GM18907 (cell line): Measurements from ENCODE around the gene SEL1L.
"Not testable (repeated sequence)": the region's sequence is repeated elsewhere in the genome, so short reads cannot be mapped to it uniquely, and the experiment has no call there.

Experiments
- ATAC-seq: cut with Tn5 transposase; IDR thresholded peaks from one replicate; pipeline ENCODE4 v1.9.1; 2021; ENCODE audit warnings: mild to moderate bottlenecking, moderate library complexity; ENCODE audit not compliant: unreplicated experiment

SEL1L gene

DNA sequence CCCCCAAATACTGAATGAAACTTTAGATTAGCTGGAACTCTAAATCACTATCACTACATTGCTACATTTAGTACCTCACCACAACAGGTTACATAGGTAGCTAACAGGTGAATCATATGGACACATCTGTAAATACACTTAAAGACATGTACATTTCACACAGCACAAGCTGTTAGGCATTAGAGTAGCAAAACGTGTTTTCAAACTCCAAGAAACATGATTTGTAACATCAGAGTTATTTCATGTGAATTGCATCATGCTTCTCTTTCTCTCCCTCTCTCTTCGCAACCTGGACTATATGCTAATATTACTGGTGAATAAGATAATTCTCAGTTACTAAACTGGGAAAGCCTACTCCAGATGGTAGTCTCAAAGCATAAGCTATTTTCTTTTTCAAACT lies 4.3 kb downstream of the SEL1L start:
- no peak for ATAC-seq

DNA sequence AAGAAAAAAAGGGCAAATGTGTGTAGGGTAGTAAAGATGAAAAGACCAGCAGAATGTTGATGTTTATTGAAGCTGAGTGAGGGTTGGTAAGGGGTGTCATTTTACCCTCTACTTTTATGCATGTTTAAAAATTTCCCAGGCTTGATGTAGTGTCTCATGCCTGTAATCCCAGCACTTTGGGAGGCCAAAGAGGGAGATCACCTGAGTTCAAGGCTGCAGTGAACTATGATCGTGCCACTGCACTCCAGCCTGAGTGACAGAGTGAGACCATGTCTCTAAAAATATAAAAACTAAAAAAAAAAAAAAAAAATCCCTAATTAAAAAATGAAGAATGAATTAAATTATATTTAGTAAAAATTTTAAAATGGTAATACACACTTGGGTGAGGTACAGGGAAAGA lies 8.5 kb downstream of the SEL1L start:
- no peak for ATAC-seq

DNA sequence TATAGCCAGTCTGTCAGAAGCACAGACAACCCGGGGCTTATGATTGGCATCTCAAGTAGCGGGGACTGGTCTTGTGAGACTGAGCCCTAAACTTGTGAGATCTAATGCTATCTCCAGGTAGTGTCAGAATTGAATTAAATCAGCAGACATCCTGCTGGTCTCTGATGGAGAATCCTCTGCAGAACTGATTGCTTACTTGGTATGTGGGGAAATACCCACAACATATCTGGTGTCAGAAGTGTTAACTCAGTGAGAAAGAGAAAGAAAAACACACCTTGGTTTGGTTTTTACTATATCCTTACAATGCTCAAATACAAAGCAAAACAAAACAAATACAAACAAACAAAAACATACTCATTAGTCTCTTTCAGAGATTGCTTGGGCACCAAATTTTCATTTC lies 10.0 kb downstream of the SEL1L start:
- ATAC-seq, result peak; percentile 60

DNA sequence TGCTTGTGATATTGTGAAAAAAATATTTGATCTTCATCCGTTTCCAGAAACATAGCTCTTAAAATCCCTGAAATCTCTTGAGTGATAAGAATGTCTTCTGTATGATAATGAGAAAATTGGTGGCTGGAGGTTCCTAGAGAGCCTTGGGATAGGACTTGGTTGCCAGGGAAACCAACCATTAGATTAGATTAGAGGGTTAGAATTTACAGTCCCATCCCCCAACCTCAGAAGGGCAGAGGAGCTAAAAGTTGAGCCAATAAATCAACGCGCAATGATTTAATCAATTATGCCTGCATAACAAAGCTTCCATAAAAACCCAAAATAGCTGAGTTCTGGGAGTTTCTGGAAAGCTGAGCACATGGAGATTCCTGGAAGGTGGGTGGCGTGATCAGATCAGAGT lies 10.6 kb downstream of the SEL1L start:
- no peak for ATAC-seq

DNA sequence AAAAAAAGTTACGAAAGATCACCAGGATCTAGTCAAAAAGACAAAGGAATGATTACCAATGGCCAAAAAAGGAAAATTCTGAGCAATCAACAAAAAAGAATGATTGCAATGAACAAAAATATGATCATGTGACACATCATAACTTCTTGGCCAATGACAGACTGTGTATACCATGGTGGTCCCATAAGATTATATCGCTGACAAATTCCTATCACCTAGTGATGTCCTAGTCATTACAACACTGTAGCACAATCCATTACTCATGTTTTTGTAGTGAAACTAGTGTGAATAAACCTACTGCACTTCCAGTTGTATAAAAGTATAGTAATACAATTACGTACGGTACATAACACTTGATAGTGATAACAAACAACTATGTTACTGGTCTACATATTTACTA lies 12.3 kb downstream of the SEL1L start:
- ATAC-seq, result no peak

DNA sequence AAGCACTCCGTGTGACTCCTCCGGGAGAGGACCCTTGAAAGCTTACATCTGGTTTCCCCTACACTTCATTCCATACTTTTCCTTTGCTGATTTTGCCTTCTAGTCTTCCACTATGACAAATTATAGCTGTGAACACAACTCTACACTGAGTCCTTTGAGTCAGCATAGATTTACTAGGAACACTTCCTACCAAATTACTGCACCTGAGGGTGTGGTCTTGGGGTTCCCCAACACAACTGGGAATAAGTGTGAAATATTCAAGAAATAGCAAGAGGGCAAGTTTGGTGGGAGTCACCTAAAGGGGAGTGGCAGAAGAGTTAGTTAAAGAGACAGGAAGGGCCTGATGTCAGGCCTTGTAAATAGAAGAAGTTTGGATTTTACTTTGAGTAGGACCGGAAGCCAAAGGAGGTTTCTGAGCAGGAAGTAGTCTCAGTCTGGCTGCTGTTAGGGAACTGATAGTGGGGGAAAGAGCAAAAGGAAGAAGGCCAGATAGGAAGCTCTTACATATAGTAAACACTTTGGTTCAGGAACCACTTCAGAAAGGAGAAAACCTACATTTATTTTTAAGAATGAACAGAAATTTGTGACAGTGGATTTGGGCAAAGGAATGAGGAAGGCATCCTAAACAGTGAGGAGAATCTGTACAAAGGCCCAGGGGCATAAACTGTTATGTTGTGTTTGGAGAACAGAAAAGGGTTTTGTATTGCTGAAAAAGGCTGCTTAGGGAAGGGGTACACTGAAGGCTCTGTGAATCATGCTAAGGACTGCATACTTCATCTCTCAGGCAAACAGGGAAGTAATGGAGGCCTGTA lies 14.2 kb downstream of the SEL1L start:
- ATAC-seq, result peak; percentile 92

DNA sequence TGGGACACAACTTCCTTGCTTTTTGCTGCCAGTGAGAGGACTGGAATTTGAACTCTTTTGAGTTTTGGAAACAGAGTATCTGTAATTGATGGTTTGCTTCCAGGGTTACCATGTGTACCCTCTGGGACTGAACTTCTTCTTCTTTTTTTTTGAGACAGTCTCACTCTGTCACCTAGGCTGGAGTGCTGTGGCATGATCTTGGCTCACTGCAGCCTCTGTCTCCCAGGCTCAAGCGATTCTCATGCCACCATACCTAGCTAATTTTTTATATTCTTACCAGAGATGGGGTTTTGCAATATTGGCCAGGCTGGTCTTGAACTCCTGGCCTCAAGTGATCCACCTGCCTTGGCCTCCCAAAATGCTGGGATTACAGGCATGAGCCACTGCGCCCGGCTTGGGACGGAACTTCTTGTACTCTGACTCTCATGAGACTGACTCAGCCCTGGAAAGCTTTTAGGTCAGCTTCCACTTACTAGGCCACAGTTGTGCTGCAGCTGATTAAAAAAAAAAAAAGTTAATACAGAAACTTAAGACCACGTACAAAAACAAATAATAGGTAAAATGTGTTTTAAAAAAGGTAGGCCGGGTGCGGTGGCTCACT lies 15.8 kb downstream of the SEL1L start:
- no peak for ATAC-seq

DNA sequence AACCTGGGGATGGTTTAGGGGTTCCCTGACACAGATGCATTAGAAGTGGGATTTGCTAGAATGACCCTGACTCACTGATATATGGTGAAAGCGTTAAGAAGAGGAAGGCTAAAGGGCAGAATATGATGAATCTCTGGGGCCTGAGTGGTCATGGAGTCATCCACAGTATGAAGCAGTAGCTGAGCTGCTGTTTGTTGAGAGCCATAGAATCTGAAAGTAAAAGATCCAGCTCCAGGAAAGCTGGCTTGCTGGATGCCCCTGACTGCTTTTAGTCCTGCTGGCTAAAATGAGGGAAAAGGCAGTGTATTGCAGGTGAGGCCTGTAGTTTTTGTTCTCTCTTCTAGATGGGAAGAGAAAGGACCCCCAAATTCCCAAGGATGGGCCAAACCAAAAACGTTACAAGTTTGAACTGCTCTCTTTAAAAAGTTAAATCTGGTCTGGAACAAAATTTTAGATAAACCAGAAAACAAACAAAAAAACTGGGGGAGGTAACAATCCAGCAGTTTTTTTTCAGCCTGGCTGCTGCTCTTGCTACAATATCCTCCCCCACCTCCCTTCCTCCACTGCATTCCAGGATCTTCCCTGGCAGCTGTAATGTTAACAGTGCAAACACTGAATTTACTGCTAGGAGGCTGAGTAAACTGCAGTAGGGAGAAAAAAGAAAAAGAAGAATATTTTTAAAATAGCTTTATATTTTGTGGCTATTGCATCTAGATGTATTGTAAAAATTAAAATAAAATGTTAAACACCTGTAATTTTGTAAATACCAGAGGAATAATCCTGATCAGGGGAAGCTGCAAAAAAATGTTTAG lies 16.5 kb downstream of the SEL1L start:
- no peak for ATAC-seq

DNA sequence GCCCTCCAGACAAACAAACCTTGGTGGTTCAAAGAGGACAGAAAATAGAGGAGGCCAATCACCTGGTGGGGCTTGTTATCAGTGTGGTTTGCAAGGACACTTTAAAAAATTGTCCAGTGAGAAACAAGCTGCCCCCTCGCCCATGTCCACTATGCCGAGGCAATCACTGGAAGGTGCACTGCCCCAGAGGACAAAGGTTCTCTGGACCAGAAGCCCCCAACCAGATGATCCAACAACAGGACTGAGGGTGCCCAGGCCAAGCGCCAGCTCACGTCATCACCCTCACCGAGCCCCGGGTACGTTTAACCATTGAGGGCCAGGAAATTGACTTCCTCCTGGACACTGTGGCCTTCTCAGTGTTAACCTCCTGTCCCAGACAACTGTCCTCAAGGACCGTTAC lies 17.7 kb downstream of the SEL1L start:
- not testable (repeated sequence) for ATAC-seq

DNA sequence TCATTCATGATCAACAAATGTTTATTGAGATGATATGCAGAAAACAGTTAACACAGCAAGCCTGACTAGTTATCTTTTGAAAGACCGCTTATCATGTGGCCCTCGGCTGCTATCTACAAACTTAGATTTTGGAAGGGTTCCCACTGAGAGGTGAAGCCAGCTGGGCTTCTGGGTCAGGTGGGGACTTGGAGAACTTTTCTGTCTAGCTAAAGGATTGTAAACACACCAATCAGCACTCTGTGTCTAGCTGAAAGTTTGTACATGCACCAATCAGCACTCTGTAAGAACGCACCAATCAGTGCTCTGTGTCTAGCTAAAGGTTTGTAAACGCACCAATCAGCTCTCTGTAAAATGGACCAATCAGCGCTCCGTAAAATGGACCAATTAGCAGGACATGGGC lies 20.8 kb downstream of the SEL1L start:
- ATAC-seq, result not testable (repeated sequence)

DNA sequence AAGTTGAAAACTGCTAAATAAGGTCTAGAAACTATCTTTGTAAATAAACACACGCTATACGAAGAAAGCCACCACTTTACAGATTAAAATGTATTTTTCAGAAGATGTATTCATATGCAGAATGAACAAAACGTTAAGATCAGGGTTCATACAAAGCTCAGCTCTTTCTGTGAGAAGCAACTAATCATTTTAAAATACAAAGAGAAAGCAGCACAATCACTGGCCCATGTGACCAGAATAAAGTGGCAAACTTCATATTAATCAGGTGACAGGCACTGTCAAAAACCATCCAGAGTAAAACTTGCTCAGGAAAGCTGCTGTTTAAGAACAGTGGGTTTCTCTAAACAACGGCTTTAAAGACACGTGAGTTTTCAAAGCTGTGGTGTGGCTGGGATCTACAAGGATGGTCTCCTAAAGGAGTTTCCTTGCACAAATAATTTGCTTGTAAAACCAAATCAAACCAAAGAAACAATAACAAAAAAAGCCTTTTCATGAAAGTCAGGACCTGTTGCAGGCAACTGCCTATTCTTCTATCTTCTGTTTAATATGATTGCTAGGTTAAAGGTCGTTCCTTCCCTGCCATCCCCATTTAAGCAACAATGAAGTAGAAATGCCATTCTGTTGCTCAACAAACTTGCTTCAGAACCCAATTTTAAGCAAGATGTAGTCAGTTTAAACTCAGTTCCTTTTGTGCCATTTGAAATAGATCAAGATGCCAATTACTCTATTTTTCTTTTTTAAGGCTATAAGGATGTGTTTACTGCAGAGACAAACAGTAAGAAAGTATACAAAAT lies 22.3 kb downstream of the SEL1L start:
- ATAC-seq, result no peak

DNA sequence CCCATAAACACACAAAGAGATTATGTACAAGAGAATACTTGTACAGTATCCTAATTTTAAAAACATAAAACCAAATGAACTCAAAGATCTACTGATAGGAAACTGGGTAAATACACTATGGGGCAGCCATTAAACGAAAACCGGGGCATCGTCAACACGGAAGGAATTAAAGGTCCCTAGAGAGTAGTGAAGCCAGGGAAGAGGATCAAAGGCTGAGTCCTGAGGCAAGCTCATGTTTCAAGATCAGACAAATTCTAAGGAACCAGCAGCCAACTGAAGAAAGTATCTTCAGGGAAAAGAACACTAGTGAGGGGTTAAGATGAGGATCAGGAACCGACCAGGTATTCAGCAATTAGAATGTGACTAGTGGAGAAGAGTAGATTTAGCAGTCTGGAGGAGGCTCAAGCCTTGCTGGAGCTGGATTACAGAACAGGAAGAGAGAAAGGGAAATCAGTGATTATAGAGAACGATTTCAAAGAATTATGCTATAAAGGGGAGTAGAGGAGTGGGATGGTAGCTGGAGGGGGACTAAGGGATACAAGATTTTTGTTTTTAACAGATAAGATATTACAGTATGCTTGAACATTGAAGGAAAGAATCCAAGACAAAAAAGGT lies 23.7 kb downstream of the SEL1L start:
- ATAC-seq, result no peak

DNA sequence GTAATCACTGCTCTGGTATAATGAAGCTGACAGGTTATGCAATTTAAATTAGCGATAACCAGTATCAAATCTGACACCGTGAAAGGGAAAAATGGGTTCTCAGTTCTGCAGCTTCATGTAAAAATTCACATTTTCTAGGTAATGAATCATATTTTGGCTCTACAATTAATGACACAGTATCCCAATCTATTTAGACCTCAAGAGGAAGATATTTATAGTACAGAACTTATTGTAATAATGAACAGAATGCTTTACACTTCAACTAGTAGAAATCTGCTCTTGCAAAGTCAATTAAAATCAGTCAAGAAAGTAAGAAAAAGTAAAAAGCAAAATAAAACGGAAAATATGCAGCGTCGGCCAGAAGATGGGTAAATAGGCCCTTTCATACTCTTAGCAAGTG lies 24.3 kb downstream of the SEL1L start:
- no peak for ATAC-seq

DNA sequence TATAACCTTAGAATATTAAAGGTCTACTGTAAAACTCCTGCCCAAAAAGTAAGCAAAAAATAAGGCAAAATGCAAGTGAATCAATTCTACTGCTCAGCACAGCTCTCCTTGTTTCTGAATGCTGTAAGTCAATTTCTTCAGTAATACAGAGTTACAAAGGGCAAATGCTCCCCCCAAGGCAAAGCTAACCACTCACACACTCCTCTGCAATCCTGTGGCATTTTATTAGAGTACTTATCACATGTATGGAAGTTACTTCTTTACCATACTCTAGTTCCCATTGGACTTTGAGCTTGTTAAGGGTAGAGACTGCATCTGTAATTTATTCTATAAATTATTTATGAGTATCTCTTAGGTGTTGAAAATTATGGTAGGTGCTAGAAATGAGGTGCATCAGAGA lies 27.2 kb downstream of the SEL1L start:
- ATAC-seq, result no peak

DNA sequence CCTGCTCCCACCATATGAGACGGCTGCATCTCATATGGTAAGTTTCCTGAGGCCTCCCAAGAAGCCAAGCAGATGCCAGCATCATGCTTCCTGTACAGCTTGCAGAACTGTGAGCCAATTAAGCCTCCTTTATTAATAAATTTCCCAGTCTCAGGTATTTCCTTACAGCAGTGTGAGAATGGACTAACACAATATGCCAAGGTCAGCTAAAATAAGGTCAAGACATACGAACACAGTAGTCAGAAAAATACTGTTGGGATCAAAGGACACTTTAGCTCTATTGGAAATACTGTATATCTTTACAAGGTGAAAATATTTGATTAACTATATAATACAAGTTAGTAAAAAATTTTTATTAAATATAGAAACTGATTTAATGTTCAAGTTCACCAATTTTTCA lies 28.8 kb downstream of the SEL1L start:
- ATAC-seq, result no peak

DNA sequence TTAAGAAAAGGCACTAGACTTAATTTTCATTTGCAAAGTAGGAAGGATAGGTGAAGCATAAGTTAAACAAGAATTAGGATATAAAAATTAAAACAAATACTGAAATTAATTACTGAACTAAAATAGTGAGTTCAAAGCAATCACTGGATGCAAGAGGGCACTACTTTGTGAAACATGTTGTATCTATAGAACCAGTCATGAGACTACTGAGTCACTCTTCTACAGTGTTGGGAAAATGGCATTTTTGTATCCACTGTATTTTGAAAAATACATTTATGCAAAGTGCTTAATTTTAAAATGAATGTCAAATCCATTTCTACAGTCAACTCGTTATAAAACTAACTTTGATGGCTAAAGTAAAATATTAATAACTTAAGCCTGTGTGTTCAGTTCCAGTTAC lies 47.9 kb downstream of the SEL1L start:
- no peak for ATAC-seq

DNA sequence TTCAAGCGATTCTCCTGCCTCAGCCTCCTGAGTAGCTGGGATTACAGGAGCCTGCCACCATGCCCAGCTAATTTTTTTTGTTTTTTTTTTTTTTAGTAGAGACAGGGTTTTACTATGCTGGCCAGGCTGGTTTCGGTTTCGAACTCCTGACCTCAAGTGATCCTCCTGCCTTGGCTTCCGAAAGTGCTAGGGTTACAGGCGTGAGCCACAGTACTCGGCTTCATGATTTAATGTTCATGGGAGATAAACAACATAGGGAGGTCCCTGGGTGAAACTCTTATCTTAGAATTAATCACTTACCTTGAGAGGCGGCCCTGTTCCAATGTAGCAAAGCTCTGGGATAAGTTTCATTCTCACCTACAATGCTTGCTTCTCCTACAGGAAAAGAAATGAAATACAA lies 48.3 kb downstream of the SEL1L start:
- ATAC-seq, result peak; percentile 95

DNA sequence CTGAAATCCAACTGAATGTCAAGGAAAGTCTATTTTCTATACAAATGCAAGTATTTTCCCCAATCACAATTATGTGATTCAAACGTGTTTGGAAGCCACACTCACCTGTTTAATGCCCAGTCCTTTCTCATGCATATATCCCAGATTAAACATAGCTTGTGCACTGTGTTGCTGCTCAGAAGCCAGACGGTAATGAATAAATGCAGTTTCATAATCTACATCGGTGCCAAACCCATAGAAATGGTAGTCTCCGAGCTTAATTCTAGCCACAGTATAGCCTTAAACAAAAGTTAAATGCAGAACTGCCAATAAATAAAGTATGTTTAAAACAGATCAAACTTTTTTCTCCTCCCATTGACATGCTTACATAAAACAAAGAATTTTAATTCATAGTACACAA lies 49.5 kb downstream of the SEL1L start:
- ATAC-seq, result no peak

DNA sequence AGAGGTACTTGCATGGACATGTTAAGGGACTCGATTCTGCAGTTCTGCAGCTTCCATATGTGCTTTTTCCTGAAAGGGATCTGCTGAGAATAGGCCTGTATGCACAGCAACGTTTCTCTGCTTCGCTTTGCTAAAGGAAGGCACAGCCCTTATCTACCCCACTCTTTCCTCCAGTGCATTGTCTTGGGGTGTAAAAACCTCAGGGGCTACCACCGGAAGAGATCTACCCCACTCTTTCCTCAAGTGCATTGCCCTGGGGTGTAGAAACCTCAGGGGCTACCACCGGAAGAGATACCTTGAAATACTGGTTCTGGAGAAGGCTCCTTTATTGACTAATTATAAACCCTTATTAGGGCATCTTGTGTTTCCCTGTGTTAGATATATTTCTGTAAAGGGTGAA lies 52.9 kb downstream of the SEL1L start:
- no peak for ATAC-seq

DNA sequence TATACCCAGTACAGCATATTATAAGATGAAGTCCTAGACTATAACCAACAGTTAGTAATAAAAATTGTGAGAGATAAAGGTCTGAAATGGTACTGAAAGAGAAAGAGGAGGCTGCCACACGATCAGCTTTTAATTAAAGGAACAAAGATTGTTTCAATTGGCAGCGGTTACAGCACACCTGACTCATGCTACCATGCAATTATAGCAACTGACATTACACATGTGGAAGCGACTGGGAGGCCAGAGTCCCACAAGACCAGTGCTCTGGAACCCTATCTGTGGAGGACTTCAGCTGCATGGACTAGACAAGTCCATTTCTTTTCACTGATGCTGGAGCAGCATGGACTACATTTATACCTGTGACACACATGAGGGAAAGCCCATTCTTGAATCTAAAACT lies 55.2 kb downstream of the SEL1L start:
- ATAC-seq, result no peak

DNA sequence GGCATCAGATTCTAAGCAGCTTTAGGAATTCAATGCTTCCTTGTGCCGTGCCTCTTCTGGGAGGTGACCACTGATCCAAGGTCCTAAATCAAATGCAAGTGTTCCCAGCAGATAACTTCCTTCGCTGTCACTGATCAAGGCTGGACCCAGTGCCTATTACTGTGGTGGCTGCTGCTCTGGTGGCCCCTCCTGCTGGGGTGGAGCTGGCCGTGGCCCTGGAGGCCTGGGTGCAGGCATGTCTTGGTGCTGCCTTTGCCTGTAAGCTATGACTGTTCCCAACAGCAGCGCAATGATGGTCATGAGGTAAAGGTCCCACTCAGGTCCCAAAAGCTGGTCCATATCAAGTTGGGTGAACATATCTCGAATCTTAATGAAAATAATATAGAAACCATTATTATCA lies 56.8 kb downstream of the SEL1L start:
- no peak for ATAC-seq
